Thyroid gland (tissue), 4 donors: ENCODE measurements around the gene ZDHHC22.

Experiments used
- CTCF ChIP-seq, 6 experiments: fragments of 200-600 bp in 3 of 6; fragments of 450-650 bp in 3 of 6; sonication (generic) in 3 of 6; IDR thresholded peaks; one replicate each; pipeline ENCODE4 v1.5.1; 2016 to 2019; ENCODE audit warnings: antibody characterized with exemption in 6 of 6, mild to moderate bottlenecking in 2 of 6, inconsistent platforms in 1 of 6, moderate library complexity in 1 of 6
- POLR2A ChIP-seq, 2 donors: fragments of 450-650 bp; IDR thresholded peaks; one replicate each; pipeline ENCODE4 v1.6.1; 2017; ENCODE audit warnings: antibody characterized with exemption in 2 of 2, mild to moderate bottlenecking in 2 of 2, moderate library complexity in 1 of 2

GRCh38 chr14:77178656-77179055, 37.1 kb upstream of the ZDHHC22 start:
- TF ChIP-seq CTCF (IDR thresholded peaks at IDR 0.05) = no peak
- no peak for TF ChIP-seq POLR2A (IDR thresholded peaks at IDR 0.05)
